ENCODE results near the gene MSGN1. TPM values are rescaled to one million over a fixed set of nuclear protein-coding genes. Genes with fewer than 3 reads are reported as not detected.

MSGN1 gene, protein sequence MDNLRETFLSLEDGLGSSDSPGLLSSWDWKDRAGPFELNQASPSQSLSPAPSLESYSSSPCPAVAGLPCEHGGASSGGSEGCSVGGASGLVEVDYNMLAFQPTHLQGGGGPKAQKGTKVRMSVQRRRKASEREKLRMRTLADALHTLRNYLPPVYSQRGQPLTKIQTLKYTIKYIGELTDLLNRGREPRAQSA
- not detected in 2 replicates for total RNA-seq

DNA sequence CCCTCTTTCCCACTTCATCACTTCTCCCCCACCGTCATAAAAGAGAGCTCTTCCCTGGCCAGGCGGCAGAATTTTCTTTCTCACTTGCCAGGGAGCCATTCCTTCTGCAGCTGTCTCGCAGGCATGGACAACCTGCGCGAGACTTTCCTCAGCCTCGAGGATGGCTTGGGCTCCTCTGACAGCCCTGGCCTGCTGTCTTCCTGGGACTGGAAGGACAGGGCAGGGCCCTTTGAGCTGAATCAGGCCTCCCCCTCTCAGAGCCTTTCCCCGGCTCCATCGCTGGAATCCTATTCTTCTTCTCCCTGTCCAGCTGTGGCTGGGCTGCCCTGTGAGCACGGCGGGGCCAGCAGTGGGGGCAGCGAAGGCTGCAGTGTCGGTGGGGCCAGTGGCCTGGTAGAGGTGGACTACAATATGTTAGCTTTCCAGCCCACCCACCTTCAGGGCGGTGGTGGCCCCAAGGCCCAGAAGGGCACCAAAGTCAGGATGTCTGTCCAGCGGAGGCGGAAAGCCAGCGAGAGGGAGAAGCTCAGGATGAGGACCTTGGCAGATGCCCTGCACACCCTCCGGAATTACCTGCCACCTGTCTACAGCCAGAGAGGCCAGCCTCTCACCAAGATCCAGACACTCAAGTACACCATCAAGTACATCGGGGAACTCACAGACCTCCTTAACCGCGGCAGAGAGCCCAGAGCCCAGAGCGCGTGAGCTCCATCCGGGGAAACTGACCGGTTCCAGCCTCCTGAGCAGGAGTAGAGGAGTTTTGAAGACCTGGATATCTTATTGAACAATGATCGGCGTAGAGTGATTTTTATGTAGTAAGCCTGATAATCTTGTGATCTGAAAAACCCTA lies at the start of gene MSGN1:
TSS of gene MSGN1 (plus strand) at position 65 of the 850 bp plus-strand sequence. CDS start at position 124, 59 bp downstream.
- DNase-seq (ENCODE audit: low read depth in 2 of 2): no peak

DNA sequence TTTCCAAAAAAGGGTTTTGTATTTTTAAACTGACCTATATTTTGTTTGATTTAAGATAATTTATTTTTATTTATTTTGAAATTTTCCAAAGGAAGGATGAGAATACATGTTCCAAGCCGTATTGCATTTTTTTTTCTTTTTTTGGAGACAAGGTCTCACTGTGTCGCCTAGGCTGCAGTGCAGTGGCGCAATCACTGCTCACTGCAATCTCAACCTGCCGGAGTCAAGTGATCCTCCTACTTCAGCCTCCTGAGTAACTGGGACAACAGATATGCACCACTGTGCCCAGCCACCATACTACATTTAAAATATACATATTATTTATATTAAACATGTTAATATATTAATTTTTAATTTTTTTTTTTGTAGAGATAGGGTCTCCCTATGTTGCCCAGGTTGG lies 47.4 kb upstream of the MSGN1 start:
- DNase-seq (ENCODE audit: low read depth in 2 of 2): no peak

DNA sequence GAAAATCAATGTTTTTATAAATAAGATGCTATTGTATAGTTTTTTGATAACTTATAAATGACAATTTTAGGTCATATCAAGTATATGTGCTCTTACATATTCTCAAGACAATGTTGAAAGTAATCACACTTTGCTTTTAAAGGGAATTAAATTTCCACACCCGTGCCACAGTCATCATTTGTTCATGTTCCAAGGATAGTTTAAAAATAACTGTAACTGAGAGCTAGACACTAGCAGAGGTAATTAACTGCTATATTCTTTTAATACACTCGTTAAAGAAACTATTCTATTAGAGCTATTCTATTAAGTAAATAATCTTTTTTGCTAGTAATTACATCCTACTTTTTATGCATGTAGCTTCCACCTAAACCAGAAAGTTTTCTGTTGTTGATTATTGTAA lies 44.3 kb upstream of the MSGN1 start:
- no peak for DNase-seq (ENCODE audit: low read depth in 2 of 2)

DNA sequence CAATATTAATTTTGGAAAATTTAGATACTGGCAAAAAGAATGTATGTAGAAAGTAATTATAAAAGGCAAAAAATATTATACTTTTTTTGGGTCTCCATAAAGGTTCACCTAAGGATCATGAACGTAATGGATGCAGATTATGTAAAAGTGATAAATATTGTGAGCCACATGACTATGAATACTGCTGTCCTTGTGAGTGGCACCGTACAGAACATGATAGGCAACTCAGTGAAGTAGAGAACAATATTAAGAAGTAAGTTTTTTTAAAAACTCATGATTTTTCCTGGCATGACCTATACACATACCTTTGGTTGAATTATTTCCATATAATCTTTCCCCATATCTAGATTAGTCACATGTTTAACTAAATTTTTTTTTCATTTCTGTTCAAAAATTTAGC lies 43.7 kb upstream of the MSGN1 start:
- DNase-seq (ENCODE audit: low read depth in 2 of 2): no peak

DNA sequence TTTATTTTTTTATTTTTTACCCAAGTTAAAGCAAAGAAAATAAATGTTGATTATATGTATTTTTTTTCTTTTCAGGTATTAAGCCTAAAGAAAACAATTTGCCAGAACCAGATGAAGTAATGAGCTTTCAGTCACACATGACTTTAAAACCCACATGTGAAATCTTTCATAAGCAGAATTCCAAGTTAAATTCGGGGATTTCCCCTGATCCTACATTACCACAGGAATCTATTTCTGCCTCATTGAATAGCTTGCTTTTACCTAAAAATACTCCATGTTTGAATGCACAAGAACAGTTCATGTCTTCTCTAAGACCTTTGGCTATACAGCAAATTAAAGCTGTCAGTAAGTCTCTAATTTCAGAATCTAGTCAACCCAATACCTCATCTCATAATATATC lies 35.7 kb upstream of the MSGN1 start:
- no peak for DNase-seq (ENCODE audit: low read depth in 2 of 2)

DNA sequence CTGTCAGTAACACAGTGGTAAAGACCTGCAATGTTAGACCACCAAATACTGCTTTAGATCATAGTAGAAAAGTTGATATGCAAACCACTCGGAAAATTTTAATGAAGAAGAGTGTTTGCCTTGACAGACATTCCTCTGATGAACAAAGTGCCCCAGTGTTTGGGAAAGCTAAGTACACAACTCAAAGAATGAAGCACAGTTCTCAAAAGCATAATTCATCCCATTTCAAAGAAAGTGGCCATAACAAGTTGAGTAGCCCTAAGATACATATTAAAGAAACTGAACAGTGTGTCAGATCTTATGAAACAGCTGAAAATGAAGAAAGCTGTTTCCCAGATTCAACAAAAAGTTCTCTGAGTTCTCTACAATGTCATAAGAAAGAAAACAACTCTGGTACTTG lies 34.8 kb upstream of the MSGN1 start:
- no peak for DNase-seq (ENCODE audit: low read depth in 2 of 2)

DNA sequence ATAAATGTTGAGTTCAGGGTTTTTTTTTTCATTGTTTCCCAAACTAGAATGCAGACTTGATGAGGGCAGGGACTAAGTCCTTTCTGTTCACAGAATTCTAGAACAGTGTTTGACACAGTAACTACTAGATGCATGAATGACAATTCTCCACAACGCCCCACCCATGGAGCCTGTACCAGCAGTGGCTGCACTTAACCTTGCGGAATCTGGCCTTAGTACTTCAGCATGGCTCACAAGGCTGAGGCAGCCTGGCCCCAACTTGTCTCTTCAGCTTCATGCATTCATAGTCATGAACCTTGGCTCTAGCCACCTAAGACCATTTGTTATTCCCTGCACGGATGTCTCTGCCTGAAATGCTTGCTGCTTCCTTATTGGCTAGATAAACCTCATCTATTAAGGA lies 29.5 kb upstream of the MSGN1 start:
- DNase-seq (ENCODE audit: low read depth in 2 of 2): no peak

DNA sequence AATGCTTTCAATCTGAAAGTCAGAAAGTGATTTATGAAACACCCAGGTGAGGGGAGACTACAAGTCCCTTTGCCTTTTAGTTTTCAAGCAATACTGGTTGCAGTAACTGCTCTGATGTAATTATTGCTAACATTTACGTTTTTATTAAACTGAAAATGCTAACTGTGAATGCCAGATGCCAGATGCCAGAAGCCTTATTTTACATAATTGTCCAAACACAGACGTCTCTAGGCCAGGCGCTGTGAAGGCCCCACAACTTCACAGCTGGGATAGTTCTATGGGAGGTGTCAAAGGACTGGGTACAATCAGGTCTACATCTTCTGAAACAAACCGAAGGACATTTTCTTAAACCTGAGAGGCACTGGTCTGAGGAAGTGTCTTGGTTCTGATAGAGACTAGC lies 27.5 kb upstream of the MSGN1 start:
- DNase-seq (ENCODE audit: low read depth in 2 of 2): no peak

DNA sequence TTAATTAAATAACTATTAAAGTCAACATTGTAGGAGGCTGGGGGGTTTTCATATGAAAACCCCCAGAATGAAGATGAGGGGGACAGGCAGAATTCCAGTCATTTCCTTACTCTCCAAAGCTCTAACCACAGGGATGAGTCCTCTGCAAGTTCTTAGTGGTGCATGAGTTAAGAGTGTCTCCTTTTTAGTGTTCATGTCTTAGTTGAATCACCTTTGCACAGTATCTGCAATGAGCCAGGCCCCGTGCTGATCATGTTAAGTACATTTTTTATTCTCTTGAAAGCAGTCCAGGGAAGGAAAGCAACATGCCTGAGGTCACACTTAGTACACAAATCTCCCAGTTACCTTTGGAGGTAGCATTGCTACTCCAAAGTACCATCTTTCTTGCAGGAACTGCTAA lies 25.7 kb upstream of the MSGN1 start:
- DNase-seq (ENCODE audit: low read depth in 2 of 2): no peak

DNA sequence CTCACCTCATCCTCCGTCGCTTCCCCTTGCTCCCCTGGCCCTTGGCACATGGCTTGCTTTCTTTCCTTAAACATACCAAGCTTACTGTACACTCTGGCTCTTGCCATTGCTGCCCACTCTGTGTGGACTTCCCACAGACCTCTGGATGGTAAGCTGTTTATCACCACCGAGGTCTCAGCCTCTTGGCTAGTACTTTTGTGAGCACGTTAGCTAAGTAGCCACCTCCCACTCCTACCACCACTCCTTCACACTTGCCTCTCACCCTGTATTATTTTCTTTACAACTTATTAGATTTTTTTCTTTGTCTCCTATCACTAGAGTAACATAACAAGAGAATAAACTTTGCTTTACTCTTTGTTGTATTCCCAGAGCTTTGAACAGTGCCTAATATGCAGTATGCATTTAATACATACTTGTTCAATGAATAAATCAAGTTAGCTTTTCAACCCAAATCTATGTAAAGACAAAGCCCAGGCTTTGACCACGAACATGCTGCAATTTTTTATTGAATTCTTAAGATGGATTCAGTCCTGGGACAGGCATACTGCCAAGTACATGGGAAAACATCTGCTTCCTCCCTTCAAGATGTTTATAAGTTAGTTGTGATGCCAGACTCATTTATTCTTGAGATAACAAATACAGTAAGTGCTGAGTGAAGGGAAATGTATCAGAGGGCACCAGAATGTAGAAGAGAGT lies 25.0 kb upstream of the MSGN1 start:
- peak in 1 of 2 donors; percentile 92 for DNase-seq (ENCODE audit: low read depth in 2 of 2)

DNA sequence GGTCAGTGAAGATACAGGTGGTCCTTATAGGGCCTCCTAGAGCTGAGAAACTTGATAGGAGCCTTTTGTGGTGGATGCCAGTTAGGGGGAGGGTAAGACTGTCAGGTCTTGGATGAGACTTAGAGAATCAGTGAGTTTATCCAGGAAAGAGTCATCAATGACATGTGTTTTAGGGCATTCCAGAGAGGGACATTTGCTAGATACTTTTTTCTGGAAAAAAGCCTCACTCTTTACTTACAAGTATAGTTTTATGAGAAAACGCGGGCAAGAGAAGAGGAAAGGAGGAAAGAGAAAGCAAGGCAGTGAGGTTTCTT lies 24.5 kb upstream of the MSGN1 start:
- DNase-seq (ENCODE audit: low read depth in 2 of 2): no peak

DNA sequence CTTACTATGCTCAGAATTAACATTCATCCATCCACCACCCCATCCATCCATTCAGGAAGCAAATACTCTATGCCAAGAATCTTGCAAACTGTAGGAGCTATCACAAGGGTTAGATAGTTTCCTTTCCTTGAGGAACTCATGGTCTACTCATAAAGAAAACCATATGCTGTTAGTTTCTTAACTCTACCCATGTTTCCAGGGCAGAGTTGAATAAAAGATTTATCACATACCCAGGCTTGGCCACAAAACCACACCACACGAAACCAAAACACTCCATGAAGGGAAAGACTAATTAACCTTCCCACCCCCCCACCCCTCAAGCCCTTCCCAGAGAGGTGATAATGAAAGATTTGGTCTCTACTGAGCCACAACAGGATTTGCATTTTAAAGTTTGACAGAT lies 23.7 kb upstream of the MSGN1 start:
- DNase-seq (ENCODE audit: low read depth in 2 of 2): no peak

DNA sequence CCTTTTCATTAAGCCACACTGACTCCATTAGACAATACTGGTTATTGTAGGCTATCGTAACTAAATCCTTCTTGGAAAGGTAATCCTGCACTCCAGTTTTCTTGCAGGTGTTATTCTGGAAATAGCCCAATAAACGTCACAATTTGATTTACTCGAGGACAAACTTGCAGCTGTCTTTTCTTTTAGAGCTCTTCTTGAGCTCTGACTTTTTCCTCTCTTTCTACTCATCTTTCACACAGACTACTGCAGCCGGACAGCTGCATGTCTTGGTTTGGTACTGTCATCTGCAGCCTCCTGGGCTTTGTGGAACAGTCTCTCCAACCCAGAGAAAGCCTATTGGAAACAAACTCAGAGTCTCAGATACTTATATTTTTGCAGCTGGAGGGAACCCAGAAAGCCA lies 23.0 kb upstream of the MSGN1 start:
- DNase-seq (ENCODE audit: low read depth in 2 of 2): no peak

DNA sequence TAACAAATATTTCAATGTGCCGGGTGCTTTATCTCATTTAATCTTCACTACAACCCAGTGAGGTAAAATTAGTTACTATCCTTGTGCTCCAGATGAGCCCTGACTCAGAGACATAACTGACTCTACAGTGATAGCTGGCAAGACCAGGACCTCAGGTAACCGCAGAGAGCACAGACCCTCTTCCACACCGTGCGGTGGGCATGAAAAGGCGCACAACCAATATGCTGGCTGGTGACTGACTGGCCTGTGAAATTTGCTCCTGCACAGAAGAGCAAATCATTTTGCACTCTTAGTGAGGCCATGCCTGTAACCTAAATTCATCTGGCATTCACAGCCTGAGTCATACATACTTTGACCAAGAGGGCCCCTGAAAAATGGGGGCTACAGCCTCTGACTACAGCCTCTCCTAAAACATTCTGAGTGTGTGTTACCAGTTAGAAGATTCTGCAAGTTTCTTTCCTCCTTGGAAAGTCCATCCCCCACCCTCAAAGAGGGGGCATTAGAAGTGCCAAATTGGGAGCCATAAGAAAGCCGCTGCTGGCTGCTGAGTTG lies 22.4 kb upstream of the MSGN1 start:
- DNase-seq (ENCODE audit: low read depth in 2 of 2): no peak

DNA sequence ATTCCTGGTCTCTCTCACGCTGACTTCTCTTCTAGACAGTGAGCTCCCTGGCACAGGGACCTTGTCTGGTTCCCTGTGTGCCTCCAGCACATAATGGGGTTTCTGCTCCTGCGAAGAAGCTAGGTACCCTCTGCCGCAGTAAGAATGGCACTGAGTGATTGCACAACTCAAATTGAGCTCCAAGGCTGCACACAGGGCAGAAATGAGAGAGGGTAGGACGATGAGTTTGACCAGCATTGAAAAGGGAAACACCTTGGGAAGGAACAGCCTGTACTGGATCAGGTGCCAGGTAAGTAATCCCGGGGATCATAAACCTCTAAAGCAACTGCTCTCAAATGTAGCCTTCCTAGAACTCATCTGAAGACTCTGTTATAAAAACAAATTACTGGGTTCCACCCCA lies 21.0 kb upstream of the MSGN1 start:
- no peak for DNase-seq (ENCODE audit: low read depth in 2 of 2)

DNA sequence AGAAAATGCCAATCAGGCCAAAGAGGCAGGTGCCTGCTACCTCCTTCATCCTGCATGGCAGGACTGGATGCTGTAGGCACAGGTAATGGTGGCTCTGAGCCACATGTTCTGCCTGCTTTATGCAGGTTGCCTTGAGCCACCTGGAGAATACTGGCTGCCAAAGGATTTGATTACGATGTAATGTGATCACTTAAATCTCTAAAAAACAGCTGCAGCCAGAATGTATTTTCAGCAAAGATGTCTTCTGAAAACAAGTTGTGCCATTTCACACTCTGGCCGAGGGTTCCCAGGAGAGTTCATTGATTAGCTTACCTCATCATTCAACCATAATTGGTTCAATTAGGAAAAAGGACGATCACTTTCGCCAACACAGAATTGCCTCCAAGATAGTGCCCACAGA lies 17.9 kb upstream of the MSGN1 start:
- DNase-seq (ENCODE audit: low read depth in 2 of 2): no peak

DNA sequence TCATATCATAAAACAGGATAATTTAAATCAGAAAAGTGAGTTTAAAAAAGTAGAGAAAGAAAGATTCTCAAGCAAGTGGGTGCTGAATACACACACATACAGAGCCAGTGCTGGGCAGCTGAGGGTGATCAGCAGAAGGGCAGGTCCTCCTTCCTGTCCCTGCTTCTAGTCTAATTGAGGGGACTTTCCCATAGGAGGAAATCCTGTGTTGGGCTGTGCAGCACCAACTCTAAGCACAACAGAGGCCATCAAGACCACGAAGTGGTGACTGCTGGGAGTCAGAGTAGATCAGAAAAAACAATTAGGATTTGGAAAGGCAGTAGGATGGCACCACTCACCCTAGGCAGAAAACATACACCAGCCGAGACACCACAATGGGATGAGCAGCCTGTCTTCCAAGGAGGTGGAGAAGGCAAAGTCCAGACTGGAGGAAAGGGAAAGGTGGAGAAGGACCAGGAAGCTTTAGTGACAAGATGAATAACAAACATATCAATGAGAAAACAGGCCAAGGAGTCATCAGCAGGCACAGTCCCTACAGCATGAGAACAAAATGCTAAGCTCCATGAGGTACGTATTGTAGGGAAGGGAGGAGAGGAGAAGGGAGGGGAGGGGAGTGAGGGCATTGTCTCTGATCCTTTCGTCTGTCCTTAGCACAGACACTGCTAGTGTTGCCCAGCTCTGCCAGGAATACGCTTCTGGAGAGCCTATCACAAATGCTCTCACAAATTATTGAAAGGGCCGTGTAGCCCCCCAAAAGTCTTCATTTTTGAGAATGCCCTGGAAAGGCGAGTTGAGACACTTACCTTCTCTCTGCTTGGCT lies 16.7 kb upstream of the MSGN1 start:
- no peak for DNase-seq (ENCODE audit: low read depth in 2 of 2)

DNA sequence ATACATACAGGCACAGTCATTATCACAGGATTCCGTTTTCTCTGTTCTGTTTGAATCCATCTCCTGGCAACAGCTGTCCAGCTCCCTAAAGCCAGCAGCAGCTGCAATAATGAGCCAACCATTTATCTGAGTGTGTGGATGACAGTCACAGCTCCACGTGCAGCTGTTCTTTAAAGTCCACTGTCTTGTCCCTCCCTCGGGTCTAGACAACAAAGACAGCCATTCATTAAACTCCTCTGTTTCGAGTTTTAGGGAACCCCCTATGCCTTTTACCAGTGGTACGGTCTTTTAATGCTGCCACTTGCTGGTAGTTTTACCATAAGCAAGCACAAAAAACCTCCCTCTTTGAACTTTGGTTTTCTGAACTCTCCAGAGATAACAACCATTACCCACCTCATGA lies 16.0 kb upstream of the MSGN1 start:
- no peak for DNase-seq (ENCODE audit: low read depth in 2 of 2)

DNA sequence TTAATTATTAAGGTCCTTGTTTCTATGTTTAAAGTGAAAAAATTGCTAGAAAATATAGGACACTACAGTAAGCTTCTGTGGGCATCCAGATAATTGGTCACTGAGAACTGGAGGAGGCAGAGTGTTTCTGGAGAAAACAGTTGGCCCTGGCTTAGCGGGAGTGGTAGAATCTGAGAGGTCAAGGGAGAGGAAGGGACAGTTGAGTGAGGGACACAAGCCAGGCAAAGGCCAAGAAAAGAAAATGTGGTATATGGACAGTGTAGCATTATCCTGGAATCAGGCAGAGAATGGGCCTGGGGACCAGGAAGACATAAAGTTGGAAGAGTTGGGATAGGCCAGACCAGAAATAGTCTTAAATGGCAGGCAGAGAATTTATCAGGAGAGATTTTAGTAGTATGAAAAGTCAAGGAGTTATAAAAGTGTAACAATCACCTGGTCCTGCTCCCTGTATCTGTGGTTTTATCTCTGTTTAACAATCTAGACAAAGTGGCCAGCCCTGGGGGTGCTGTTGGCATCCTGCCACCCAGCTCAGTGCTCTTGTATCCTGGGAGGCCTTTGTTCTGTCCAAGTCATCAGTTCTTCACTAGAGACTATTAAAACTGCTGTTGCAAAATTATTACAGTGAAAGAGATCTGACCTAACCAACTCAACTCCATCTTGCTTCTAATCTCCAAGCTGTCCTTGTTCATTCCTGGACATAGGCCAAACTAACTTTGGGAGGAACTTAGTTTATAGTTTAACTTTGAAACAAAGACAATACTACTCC lies 15.4 kb upstream of the MSGN1 start:
- DNase-seq (ENCODE audit: low read depth in 2 of 2): no peak

DNA sequence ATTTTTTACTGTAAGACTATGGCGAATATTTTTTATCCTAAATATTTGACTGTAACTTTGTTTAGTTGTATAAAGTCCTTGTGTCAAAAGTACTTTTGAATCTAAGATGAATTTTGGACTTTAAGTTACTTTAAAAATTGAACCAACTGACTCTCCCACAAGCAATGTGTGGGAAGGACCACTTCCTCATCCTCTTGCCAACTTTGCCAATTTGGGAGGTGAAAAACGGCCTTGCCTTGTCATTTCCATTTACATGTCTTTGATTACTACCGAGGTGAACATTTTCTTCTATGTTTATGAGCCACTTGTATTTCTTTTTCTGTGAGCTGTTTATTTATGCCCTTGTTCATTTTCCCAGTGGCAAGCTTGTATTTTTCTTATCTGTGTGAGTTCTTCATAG lies 12.8 kb upstream of the MSGN1 start:
- no peak for DNase-seq (ENCODE audit: low read depth in 2 of 2)

DNA sequence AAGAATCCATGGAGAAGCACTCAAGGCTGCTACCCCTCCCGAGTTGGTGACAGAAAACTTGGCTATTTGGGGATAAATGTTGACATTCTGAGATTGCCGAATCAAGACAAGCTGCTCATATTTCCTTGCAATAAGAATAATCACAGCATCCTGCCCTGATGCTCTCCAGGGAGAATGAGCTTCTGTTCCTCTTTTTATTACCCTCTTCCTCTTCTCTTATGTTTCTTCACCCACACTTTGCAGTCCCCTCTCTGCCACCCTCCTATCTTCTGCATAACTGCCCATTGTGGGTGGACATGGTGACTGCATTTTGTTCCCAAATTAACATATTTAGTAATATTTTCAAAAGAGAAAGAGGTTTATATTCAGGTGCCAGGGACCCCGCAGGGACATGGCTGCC lies 11.9 kb upstream of the MSGN1 start:
- DNase-seq (ENCODE audit: low read depth in 2 of 2): no peak
